HUDEP-2 (cell line): ENCODE measurements around the gene FER.
"Not testable (repeated sequence)": the region's sequence is repeated elsewhere in the genome, so short reads cannot be mapped to it uniquely, and the experiment has no call there.

Source experiments
- DNase-seq, 76 experiments: peaks; one replicate each; lab custom pipeline; 2025; ENCODE audit not compliant: unreplicated experiment in 76 of 76; lab: John Stamatoyannopoulos, UW

FER gene

GRCh38 chr5:109164001-109164400 is 416.3 kb downstream of the FER start:
- DNase-seq: no peak

DNA sequence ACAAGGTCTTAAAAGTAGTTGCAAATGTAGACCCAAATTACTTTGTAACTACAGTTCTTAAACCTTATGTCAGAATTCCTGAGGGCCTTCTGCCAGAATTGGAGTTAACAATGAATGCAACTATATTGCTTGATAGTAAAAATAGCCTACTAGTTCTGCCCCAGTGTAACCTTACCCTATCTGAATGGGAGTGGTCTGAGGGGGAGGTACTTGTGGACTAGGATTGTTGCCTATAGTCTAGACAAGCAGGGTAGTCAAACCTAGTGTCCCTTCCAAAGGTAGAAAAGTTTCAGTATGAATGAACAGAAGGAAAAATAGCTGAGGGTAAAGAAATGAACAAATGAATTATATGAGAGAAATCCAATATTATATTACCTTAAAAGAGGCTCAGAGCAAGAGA is 419.9 kb downstream of the FER start:
- DNase-seq: no peak

DNA sequence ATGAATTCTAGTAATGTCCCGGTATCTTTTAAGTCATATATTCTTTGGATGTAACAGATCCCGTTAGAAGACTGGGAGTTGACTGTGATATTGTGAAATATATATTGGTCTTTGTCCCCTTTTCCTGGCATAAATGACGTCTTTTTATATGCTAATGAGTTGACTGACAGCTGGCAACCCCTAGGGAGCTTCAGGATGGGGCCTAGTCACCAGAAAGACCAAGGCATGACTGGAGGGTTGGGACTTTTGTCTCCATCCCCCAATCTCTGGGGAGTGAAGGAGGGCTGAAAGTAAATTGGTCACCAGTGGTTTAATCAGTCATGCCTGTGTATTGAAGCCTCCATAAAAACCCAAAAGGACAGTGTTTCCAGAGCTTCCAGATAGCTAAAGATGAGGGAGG is 420.5 kb downstream of the FER start:
- no peak for DNase-seq

- no peak for DNase-seq
Observed at GRCh38 chr5:109170629-109171350, 423.1 kb downstream of the FER start.

DNA sequence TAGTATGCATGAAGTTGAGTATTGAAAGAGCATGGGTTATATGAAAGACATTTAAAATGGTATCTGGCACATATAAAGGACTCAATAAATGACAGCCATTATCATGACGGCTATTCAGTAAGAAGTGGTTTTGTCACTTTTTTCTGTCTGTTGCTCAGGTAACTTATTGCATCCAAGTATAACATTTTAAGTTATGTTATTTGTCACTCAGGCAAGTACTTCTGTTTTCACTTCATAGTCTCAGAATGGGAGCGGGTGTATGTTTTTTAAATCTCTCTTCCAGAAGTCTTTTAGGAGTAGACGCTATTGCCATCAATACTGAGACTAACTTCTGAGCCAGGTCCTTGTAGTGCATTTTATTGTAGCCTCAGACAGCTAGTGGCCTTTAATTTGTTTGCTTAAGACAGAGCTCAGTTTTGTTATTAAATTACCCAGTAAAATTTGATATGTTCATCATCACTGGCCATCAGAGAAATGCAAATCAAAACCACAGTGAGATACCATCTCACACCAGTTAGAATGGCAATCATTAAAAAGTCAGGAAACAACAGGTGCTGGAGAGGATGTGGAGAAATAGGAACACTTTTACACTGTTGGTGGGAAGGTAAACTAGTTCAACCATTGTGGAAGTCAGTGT is 423.9 kb downstream of the FER start:
- DNase-seq: not testable (repeated sequence)

GRCh38 chr5:109173036-109173794 is 425.5 kb downstream of the FER start:
- no peak for DNase-seq

DNA sequence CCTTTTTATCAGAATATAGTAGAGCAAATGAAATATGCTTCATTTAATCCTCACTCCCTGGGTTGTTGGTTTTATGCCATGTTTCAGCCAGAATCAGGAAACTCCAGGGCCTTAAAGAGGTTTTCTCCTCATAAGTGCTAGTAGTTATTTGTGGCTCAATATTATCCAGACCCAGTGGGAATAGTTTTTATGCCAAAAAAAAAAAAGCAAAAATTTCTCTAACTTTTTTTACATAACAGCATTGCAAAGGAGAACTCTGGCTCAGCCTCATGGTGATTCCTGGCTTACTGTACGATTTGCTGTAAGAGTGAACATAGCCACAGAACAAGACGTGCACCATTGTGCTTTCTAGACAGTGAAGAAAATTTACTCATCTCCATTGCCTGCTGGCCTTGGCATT is 429.5 kb downstream of the FER start:
- no peak for DNase-seq

- DNase-seq: no peak
Observed at GRCh38 chr5:109177782-109178181, 430.1 kb downstream of the FER start.

- no peak for DNase-seq
Observed at GRCh38 chr5:109180668-109181067, 433.0 kb downstream of the FER start.

- DNase-seq: no peak
Observed at GRCh38 chr5:109186759-109187158, 439.1 kb downstream of the FER start.

DNA sequence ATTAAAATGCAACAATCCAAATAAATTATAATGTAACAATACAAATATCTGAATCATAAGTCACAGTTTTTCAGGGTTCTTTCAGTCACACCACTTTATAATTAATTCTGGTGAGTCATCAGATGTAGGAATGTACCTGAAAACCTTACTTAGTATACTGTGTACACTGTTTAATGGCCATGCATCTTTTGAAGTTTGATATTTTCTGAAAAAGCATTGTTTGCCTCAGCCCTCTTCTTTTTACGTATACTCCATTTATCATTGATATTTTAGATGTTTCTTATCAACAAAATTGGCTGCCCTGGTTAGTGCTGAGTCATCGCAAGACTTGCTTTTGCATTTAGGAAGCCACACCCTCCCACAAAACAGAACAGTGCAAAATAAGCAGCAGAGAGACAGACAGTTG is 443.5 kb downstream of the FER start:
- peak in 55 of 76 experiments; percentile 1 to 76 (median 33) for DNase-seq

DNA sequence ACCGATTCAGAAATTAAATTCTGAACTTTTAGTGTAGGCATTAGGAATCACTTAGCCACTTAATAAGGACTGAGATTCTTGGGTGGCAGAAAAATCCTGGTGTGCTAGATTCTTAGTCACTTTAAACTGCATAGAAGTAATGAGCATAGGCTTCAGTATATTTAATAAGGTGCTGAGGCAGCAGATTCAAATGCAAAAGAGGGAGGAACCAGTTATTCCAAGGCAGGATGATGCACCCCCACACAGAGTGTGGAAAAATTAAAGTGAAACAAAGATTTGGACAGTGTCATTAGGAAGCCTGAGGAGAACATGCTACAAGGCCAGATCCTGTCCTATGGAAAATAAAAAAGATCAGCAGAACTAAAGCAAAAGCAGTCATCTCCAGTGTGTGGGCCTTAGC is 444.3 kb downstream of the FER start:
- no peak for DNase-seq

DNA sequence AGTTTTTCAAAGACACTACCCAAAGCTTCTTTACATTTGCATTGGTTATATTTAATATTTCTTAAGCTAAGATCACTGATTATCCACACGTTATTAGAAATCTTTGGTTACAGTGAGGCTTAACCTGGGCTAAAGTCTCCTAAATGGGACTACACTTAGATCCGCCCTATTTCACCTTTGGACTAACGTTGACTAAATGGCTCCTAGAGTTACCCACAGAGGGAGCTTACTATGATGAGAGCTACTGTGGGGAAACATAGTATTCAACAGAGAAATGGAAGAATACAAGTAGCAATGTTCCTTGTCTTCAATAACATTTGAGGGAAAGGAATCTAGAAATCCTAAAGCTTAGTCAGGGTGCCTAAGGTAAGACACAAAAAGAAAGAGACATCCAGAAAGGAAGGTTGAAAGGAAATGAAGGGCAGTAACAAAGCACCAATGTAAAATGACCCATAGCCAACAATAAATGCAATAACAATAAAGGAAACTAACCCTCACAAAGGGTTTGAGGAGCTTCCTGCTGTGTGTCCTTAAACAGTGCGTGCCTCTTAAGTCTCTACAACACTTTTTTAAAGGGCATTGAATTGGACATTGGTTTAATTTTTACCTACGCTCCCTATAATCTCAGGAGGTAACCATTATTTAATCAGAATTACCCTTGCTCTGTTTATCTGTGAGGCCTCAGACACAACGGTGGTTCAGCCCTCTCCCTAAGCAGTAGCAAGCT is 445.0 kb downstream of the FER start:
- no peak for DNase-seq

DNA sequence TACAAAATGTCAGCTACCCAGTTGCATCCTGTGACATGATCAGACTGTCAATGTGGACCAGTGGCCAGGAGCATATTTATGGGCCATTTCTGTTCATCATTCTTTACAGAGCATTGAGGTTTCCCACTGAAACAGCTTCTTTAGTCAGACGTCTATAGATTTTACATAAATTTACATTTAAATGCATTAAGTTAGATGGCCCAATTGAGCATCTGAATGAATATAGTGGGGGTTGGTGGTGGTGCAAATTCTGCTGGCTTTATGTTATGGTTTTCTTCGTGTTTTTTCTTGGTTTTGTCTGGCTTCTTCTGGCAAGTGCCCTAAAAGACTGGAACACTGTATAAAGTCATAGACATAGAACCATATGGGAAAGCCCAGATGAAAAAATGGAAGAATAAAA is 448.0 kb downstream of the FER start:
- DNase-seq: no peak

- DNase-seq: no peak
Observed at GRCh38 chr5:109196087-109196822, 448.6 kb downstream of the FER start.

DNA sequence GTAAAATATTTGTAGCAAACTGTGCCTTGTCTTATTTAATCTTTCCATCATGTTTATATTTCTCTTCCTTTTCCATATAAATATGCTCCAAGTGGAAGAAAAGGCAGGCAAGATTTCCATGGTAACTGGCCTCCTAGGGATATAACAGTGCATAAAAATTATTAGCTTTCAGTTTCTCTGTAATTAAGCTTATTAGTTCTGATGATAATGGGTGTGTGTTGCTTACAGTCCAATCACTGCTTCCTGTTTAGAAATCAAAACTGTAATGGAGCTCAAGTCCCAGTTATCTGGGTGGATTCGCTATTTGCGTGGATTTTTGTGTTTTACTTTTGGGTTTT is 449.1 kb downstream of the FER start:
- DNase-seq: no peak

DNA sequence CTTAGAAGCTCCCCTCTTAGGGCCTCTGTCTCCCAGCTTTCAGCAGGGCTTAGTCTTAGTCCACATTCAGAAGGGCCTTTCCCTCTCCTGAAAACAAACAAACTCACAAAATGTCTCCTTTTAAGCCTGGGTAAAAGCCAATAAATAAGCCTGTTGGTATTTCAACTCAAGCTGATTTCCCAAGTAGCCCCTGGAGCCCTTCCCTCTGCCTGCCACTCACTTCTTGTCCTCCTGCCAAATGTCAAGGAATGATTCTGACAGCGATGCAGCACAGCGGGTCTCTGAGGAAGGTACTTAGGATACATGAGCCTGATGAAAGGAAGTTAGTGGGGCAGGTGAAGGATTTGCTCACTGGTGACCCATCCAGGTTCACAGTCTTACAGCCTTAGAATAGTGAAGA is 451.6 kb downstream of the FER start:
- DNase-seq: no peak

DNA sequence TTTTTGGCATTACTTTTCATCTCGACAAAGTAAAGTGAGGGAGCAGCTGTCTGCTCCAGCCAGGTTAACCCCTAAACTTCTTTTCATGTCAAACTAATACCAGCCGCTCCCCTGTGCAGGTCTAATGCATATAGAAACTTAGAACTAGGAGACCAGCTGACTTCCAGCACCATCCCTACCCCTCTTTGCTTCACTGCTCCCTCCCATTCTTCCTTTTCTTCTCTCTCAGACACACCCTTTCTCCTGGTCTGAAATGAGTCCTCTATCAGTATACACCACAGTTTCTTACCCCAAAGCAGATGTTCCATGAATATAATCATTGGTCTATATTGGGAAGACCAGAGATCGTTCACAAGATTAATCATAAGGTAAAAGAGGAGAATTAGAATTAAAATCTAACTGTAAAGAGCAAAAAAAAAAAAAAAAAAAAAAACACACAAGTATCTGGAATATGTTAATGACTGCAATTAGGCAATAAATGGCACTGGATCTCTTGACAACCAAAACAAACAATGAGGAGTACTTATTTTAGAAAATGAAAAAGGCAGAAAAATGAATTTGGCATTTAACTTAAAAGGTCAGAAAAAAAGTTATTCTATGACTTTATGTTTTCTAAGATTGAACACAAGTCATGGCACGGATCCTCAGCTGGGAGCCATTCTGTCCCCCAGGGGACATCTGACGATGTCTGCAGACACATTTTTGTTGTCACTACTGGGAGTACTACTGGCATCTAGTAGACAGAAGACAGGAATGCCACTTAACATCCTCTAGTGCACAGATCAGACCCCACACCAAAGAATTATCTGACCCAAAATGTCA is 452.3 kb downstream of the FER start:
- DNase-seq: no peak

DNA sequence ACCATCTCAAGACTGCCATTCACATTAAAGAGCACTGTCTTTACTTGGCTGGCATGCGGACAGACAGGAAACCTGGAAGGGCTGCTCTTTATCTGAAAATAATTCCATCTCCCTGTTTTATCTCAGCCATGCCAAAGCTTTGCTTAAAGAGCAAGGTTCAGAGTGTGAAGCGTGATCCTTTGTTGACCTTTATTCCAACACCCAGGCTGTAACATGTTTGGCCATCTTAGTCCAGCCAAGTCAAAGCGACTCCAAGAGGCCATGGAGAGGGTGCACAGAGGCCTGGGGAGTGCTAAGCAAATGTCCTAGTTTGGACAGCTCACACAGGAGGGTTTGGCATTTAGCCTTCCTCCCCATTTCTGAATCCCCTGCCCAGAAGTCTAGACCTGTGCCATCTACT is 467.3 kb downstream of the FER start:
- DNase-seq: no peak

DNA sequence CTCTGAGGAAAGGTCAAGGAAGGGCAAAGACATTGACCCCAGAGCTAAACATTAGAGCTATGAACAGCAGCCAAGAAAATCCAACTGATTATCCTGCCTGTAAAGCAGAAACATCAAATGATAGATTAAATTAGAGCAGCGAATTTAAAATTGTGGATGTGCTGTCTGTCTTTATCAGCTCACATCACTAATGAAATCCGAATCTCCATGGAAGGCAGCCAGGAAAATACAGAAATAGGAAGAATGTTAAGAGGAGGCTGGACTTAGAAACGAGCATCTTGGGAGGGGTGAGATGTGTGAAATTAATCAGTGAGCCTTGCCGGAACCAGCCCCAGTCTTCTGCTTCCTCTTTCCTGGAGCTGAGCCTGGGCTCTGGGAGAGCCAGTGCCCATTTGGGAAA is 471.1 kb downstream of the FER start:
- no peak for DNase-seq
